CD14-positive monocyte (primary cell): ENCODE results near the gene SETBP1. TPM values are rescaled to one million over a fixed set of nuclear protein-coding genes. Genes with fewer than 3 reads are reported as not detected.

Experiments used
- DNase-seq, 3 donors: peaks; one replicate each; pipeline ENCODE4 v3.0.0-alpha.2; 2011 to 2022
- H2AFZ ChIP-seq: 2 replicates; pipeline ENCODE4 v1.6.0; 2012; ENCODE audit warnings: mild to moderate bottlenecking, low read depth, low read length, inconsistent platforms; ENCODE audit not compliant: insufficient read depth, poor library complexity, severe bottlenecking
- H3K27ac ChIP-seq, 2 donors: 1 replicate in 1 of 2; 2 replicates in 1 of 2; pipeline ENCODE4 v1.5.1; 2012 to 2013; ENCODE audit warnings: low read length in 2 of 2, control low read depth in 1 of 2, inconsistent platforms in 1 of 2, low read depth in 1 of 2, mild to moderate bottlenecking in 1 of 2
- H3K27me3 ChIP-seq, 2 donors: one replicate each; pipeline versions ENCODE4 v1.6.0 to v1.6.1; 2011 to 2013; ENCODE audit warnings: low read length in 2 of 2; ENCODE audit not compliant: control insufficient read depth in 2 of 2, insufficient read depth in 2 of 2
- H3K36me3 ChIP-seq, 2 donors: replicated peaks in 1 of 2; 1 replicate in 1 of 2; 2 replicates in 1 of 2; pipeline versions ENCODE4 v1.5.1 to v1.6.1; 2012 to 2013; ENCODE audit warnings: low read length in 2 of 2, control low read depth in 1 of 2, inconsistent platforms in 1 of 2, mild to moderate bottlenecking in 1 of 2; ENCODE audit not compliant: insufficient read depth in 2 of 2, control insufficient read depth in 1 of 2
- H3K4me1 ChIP-seq, 2 donors: 1 replicate in 1 of 2; 2 replicates in 1 of 2; pipeline versions ENCODE4 v1.5.1 to v1.6.1; 2012 to 2013; ENCODE audit warnings: low read length in 2 of 2, control low read depth in 1 of 2, inconsistent platforms in 1 of 2, mild to moderate bottlenecking in 1 of 2, moderate library complexity in 1 of 2; ENCODE audit not compliant: insufficient read depth in 2 of 2, control insufficient read depth in 1 of 2
- H3K4me2 ChIP-seq: replicated peaks from 2 replicates; pipeline ENCODE3; 2012; ENCODE audit warnings: low read length, moderate library complexity, mild to moderate bottlenecking; ENCODE audit not compliant: poor library complexity, severe bottlenecking; ENCODE audit errors: extremely low read depth
- H3K4me3 ChIP-seq, 3 experiments: fragments of 200-600 bp in 1 of 3; sonication (generic) in 1 of 3; replicated peaks in 1 of 3; 1 replicate in 2 of 3; 2 replicates in 1 of 3; pipeline ENCODE4 v1.5.1; 2011 to 2013; ENCODE audit warnings: low read length in 3 of 3, mild to moderate bottlenecking in 3 of 3, control low read depth in 2 of 3, low read depth in 2 of 3, inconsistent platforms in 1 of 3, moderate library complexity in 1 of 3
- H3K79me2 ChIP-seq: 2 replicates; pipeline ENCODE4 v1.6.0; 2012; ENCODE audit warnings: mild to moderate bottlenecking, control low read depth, inconsistent platforms, low read length, moderate library complexity; ENCODE audit not compliant: insufficient read depth
- H3K9ac ChIP-seq: 2 replicates; pipeline ENCODE4 v1.6.0; 2017; ENCODE audit warnings: low read length, mild to moderate bottlenecking; ENCODE audit not compliant: insufficient read depth, poor library complexity, severe bottlenecking
- H3K9me3 ChIP-seq, 2 donors: replicated peaks in 1 of 2; 1 replicate in 1 of 2; 2 replicates in 1 of 2; pipeline versions ENCODE4 v1.5.1 to v1.6.1; 2012 to 2013; ENCODE audit warnings: low read length in 2 of 2, control low read depth in 1 of 2; ENCODE audit not compliant: control insufficient read depth in 1 of 2, insufficient read depth in 1 of 2
- H4K20me1 ChIP-seq: 2 replicates; pipeline ENCODE4 v1.6.0; 2012; ENCODE audit warnings: mild to moderate bottlenecking, low read length, control low read depth, moderate library complexity; ENCODE audit not compliant: insufficient read depth
- H3K27ac Mint-ChIP-seq, 7 donors: one replicate each; pipeline ENCODE4 v1.8.0; 2020; ENCODE audit warnings: mild to moderate bottlenecking in 7 of 7, mixed read lengths in 7 of 7, moderate library complexity in 6 of 7, inconsistent platforms in 2 of 7
- H3K27me3 Mint-ChIP-seq, 3 donors: one replicate each; pipeline ENCODE4 v1.8.0; 2021 to 2022; ENCODE audit warnings: low read depth in 3 of 3, mild to moderate bottlenecking in 3 of 3, mixed read lengths in 3 of 3, moderate library complexity in 3 of 3, inconsistent platforms in 1 of 3
- H3K36me3 Mint-ChIP-seq, 2 donors: one replicate each; pipeline ENCODE4 v1.8.0; 2020; ENCODE audit warnings: mixed read lengths in 2 of 2, inconsistent platforms in 1 of 2, mild to moderate bottlenecking in 1 of 2
- H3K4me1 Mint-ChIP-seq: one replicate; pipeline ENCODE4 v1.8.0; 2020; ENCODE audit warnings: mild to moderate bottlenecking, mixed read lengths
- H3K4me3 Mint-ChIP-seq, 2 donors: one replicate each; pipeline ENCODE4 v1.8.0; 2020; ENCODE audit warnings: mild to moderate bottlenecking in 2 of 2, mixed read lengths in 2 of 2, moderate library complexity in 1 of 2
- H3K9me3 Mint-ChIP-seq, 7 donors: one replicate each; pipeline ENCODE4 v1.8.0; 2020 to 2022; ENCODE audit warnings: mixed read lengths in 7 of 7, mild to moderate bottlenecking in 6 of 7, moderate library complexity in 6 of 7, inconsistent platforms in 2 of 7
- CTCF ChIP-seq: fragments of 200-600 bp; IDR thresholded peaks from one replicate; pipeline ENCODE4 v1.8.0; 2022; ENCODE audit warnings: antibody characterized with exemption, mild to moderate bottlenecking
- WGBS: methylation state at CpG from one replicate; pipeline ENCODE4 v1.1.5; 2013; ENCODE audit warnings: missing lambda C conversion rate; ENCODE audit not compliant: insufficient coverage; 5-methylcytosine and 5-hydroxymethylcytosine counted together
- intact Hi-C, 2 donors: fragments of 100-400 bp; cut with micrococcal nuclease; formaldehyde crosslinking; loops; one replicate each; pipeline versions ENCODE4 v1.15.0 to v1.15.1; 2023
- polyA plus RNA-seq, 3 donors: library from polyadenylated mRNA; depleted of rRNA in 1 of 3; unstranded in 2 of 3; stranded (reverse) in 1 of 3; fragments of 300-500 nt in 2 of 3; fragments of >200 nt in 1 of 3; fragmentation: Illumina TruSeq in 2 of 3; gene quantifications; 1 replicate in 2 of 3; 2 replicates in 1 of 3; pipeline ENCODE4 v1.2.3, GENCODE V29; 2012 to 2021

The SETBP1 gene
- polyA plus RNA-seq, 3 donors: 0.01 to 1.2 TPM; not detected in 1

DNA sequence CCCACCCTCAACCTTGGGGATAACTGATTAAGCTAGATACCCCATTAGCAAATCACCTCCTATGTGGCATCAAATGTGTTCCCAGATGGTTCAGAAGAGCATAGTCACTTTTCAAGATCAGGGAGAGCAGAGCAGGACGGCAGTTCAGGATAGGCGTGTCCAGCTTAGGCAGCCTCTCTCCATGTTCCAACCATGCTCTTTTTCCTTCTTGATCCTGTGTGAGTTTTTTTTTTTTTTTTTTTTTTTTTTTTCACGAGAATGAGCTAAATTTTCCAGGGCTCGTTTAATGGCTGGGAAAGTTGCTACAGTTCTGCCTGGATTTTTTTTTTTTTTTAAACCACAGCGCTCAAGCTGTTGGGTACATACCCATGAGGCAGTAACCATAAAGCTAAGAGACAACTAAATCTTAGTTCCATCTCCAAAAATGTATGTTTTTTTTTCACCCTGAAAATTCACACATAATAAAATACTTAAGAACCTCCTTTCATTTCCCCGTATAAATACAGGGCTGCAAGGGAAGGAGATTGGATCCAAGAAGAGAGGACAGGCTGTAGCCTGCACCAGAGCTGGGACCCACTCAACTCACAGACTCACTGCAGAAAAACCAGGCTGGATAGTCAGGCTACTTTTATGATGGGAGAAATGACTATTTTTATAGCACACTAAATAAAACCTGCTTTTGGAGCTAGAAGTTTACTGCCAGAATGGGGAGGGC lies 244.3 kb downstream of the SETBP1 start:
- Mint-ChIP-seq H3K9me3 (peaks cover 0 to 4% (median 1%) of the 10 kb centered on the region in 7 donors), H3K4me3 (no peak overlapping the region), H3K27me3 (peaks cover 0 to 4% (median 0%) of the 10 kb centered on the region in 3 donors), H3K4me1 (no peaks in the 10 kb centered on the region), H3K27ac (no peak overlapping the region), H3K36me3 (no peaks in the 10 kb centered on the region)
- H4K20me1 ChIP-seq: no peaks in the 10 kb centered on the region
- H3K27me3 ChIP-seq: no peaks in the 10 kb centered on the region
- no peak overlapping the region for H2AFZ ChIP-seq
- H3K9ac ChIP-seq: no peak overlapping the region
- TF ChIP-seq CTCF: no peak
- no peaks in the 10 kb centered on the region for H3K9me3 ChIP-seq
- no peaks in the 10 kb centered on the region for H3K79me2 ChIP-seq
- intact Hi-C loops: no loop called here
- H3K27ac ChIP-seq: no peak overlapping the region
- no peaks in the 10 kb centered on the region for H3K4me1 ChIP-seq
- H3K4me3 ChIP-seq: no peak overlapping the region
- H3K36me3 ChIP-seq: no peaks in the 10 kb centered on the region
- WGBS: 100% methylated on average over 2 of the region's 6 CpGs
- H3K4me2 ChIP-seq: no peak overlapping the region
- no peak for DNase-seq

- no peak overlapping the region for H3K4me3 ChIP-seq
- no peaks in the 10 kb centered on the region for H3K4me1 ChIP-seq
- no peaks in the 10 kb centered on the region for H4K20me1 ChIP-seq
- H3K79me2 ChIP-seq: no peaks in the 10 kb centered on the region
- no peak overlapping the region for H3K4me3 Mint-ChIP-seq
- no peak overlapping the region for H3K27ac Mint-ChIP-seq
- H3K27me3 ChIP-seq: no peaks in the 10 kb centered on the region
- intact Hi-C loops: no loop called here
- no peak overlapping the region for H2AFZ ChIP-seq
- H3K4me1 Mint-ChIP-seq: no peaks in the 10 kb centered on the region
- no peak for TF ChIP-seq CTCF
- H3K36me3 Mint-ChIP-seq: no peaks in the 10 kb centered on the region
- H3K27me3 Mint-ChIP-seq: peaks cover 0 to 4% (median 2%) of the 10 kb centered on the region in 3 donors
- H3K27ac ChIP-seq: no peak overlapping the region
- DNase-seq: no peak
- H3K9me3 ChIP-seq: no peaks in the 10 kb centered on the region
- WGBS: 83% methylated on average over 2 of the region's 6 CpGs
- peaks cover 6 to 19% (median 16%) of the 10 kb centered on the region in 7 donors for H3K9me3 Mint-ChIP-seq
- H3K36me3 ChIP-seq: no peaks in the 10 kb centered on the region
- no peak overlapping the region for H3K4me2 ChIP-seq
- no peak overlapping the region for H3K9ac ChIP-seq
Observed at GRCh38 chr18:44927127-44927849, 246.6 kb downstream of the SETBP1 start.
